SIG-M5 treated with dmso at 0.1 percent for 504 hours (cell line): ENCODE measurements around the gene CRMP1.

ENCODE experiments used
- DNase-seq: peaks from one replicate; lab custom pipeline; 2025; ENCODE audit not compliant: unreplicated experiment; lab: John Stamatoyannopoulos, UW

Gene CRMP1

GRCh38 chr4:5772528-5773270, 120.2 kb downstream of the CRMP1 start:
- no peak for DNase-seq
